ENCODE results near the gene BRPF3. TPM values are rescaled to one million over a fixed set of nuclear protein-coding genes. Genes with fewer than 3 reads are reported as not detected.

BRPF3 gene
- total RNA-seq, 1 experiment from 2014 or later: 30.4 TPM

DNA sequence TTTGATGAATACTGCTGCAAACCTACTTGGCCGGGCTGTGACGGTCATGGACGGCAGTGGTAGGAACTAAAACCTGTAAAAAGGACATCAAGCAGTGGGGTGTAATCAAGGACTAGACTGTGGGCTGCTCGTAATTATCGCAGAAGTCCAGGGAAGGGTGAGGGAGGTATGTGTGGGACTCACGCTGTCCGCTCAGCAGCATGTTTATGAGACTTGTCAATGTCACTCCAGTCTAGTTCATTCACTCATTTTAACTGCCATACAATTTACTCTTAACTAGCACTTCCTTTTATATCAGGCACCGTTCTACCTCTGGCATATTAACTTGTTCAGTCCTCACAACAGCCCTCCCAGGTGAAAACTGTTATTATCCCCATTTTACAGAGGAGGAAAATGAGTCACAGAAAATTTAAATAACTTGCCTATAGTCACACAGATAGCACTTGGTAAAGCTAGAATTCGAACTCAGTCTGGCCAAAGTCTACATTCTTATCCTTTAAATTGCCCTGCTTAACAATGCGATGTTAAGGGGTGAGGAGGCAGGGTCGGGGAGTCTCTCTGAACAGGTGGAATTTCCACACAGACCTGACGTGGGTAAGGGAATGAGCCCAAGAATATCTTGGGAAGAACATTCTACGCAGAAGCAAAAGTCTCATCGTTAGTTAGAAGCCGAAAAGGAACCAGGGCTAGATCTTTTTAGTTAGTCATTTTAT lies 77.4 kb downstream of the BRPF3 start:
- TF ChIP-seq NR3C1 (CRISPR knock-in tag; conservative IDR thresholded peaks at IDR 0.05; ENCODE audit: low read depth) (no peak), CBFB (CRISPR knock-in tag; IDR thresholded peaks at IDR 0.05; ENCODE audit: low read depth) (no peak), TP53 (CRISPR knock-in tag; IDR thresholded peaks at IDR 0.05) (no peak), ZNF512 (CRISPR knock-in tag; IDR thresholded peaks at IDR 0.05; ENCODE audit: borderline replicate concordance) (no peak), SMAD3 (CRISPR knock-in tag; IDR thresholded peaks at IDR 0.05; ENCODE audit: borderline replicate concordance) (no peak), PRRX2 (CRISPR knock-in tag; IDR thresholded peaks at IDR 0.05) (no peak)
- TF ChIP-seq, protein P1, sequence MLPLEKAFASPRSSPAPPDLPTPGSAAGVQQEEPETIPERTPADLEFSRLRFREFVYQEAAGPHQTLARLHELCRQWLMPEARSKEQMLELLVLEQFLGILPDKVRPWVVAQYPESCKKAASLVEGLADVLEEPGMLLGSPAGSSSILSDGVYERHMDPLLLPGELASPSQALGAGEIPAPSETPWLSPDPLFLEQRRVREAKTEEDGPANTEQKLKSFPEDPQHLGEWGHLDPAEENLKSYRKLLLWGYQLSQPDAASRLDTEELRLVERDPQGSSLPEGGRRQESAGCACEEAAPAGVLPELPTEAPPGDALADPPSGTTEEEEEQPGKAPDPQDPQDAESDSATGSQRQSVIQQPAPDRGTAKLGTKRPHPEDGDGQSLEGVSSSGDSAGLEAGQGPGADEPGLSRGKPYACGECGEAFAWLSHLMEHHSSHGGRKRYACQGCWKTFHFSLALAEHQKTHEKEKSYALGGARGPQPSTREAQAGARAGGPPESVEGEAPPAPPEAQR (CRISPR knock-in tag; IDR thresholded peaks at IDR 0.05): no peak
- TF ChIP-seq, protein P2, sequence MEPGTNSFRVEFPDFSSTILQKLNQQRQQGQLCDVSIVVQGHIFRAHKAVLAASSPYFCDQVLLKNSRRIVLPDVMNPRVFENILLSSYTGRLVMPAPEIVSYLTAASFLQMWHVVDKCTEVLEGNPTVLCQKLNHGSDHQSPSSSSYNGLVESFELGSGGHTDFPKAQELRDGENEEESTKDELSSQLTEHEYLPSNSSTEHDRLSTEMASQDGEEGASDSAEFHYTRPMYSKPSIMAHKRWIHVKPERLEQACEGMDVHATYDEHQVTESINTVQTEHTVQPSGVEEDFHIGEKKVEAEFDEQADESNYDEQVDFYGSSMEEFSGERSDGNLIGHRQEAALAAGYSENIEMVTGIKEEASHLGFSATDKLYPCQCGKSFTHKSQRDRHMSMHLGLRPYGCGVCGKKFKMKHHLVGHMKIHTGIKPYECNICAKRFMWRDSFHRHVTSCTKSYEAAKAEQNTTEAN (CRISPR knock-in tag; IDR thresholded peaks at IDR 0.05): no peak
- TF ChIP-seq, protein P3, sequence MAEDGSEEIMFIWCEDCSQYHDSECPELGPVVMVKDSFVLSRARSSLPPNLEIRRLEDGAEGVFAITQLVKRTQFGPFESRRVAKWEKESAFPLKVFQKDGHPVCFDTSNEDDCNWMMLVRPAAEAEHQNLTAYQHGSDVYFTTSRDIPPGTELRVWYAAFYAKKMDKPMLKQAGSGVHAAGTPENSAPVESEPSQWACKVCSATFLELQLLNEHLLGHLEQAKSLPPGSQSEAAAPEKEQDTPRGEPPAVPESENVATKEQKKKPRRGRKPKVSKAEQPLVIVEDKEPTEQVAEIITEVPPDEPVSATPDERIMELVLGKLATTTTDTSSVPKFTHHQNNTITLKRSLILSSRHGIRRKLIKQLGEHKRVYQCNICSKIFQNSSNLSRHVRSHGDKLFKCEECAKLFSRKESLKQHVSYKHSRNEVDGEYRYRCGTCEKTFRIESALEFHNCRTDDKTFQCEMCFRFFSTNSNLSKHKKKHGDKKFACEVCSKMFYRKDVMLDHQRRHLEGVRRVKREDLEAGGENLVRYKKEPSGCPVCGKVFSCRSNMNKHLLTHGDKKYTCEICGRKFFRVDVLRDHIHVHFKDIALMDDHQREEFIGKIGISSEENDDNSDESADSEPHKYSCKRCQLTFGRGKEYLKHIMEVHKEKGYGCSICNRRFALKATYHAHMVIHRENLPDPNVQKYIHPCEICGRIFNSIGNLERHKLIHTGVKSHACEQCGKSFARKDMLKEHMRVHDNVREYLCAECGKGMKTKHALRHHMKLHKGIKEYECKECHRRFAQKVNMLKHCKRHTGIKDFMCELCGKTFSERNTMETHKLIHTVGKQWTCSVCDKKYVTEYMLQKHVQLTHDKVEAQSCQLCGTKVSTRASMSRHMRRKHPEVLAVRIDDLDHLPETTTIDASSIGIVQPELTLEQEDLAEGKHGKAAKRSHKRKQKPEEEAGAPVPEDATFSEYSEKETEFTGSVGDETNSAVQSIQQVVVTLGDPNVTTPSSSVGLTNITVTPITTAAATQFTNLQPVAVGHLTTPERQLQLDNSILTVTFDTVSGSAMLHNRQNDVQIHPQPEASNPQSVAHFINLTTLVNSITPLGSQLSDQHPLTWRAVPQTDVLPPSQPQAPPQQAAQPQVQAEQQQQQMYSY (CRISPR knock-in tag; IDR thresholded peaks at IDR 0.05): no peak
- no peaks in the 10 kb centered on the region for H3K27me3 Mint-ChIP-seq (ENCODE audit: low read depth)
- H3K36me3 Mint-ChIP-seq: no peaks in the 10 kb centered on the region
- POLR2A ChIA-PET: no interaction called here
- no peak overlapping the region for H3K4me3 Mint-ChIP-seq
- no peak overlapping the region for H3K27ac Mint-ChIP-seq
- H3K9me3 Mint-ChIP-seq: no peaks in the 10 kb centered on the region
- no peaks in the 10 kb centered on the region for H3K4me1 Mint-ChIP-seq
- ATAC-seq (no peak), DNase-seq (ENCODE audit: low spot score) (no peak)
- CTCF ChIA-PET: no interaction called here

DNA sequence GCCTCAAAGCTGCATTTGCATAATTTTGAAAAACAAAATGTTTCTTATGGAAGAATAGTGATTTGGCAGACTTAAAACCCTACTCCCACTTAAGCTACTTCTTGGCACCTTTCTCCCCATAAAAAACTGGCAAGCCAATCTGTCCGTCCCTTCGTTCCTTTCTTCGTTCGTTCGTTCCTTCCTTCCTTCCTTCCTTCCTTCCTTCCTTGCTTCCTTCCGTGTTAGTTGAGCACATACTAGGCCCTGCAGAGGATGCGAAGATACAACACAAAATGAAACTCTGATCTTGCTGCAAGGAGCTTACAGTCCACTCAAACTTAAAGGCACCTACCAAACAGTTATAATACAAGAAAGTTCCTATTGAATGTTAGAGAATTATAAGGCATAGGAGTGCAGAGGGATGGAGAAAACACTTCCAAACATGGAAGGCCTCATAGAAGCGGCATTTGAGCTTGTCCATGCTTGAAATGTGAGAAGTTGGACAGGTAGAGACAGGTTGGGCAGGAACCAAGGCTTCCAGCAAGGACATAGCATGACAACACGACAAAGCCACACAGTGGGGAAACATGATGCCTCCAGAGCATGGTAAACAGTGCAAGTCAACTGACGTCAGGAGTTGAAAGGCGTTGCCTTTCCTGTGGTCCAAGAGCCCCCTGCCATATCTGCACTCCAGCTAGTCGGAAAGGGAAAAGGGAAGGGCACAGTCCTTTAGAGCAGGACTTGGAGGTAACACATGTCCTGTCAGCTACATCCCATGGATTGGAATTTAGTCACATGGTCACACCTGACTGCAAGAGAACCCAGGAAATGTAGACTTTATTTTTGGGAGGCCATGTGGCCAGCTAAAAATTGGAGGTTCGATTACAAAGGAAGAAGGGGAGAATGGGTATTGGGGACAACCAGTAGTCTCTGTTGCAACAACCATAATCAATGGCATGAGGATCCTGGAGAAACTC lies 80.3 kb downstream of the BRPF3 start:
- Mint-ChIP-seq H3K27me3 (ENCODE audit: low read depth) (no peaks in the 10 kb centered on the region), H3K27ac (no peak overlapping the region)
- POLR2A ChIA-PET: interaction anchor here (1.0 kb wide), 1 partner anchor 14 kb away, joined by 4 read pairs; no protein-coding TSS in a partner anchor
- TF ChIP-seq CREB1 (CRISPR knock-in tag; IDR thresholded peaks at IDR 0.05): no peak
- TF ChIP-seq, protein P4, sequence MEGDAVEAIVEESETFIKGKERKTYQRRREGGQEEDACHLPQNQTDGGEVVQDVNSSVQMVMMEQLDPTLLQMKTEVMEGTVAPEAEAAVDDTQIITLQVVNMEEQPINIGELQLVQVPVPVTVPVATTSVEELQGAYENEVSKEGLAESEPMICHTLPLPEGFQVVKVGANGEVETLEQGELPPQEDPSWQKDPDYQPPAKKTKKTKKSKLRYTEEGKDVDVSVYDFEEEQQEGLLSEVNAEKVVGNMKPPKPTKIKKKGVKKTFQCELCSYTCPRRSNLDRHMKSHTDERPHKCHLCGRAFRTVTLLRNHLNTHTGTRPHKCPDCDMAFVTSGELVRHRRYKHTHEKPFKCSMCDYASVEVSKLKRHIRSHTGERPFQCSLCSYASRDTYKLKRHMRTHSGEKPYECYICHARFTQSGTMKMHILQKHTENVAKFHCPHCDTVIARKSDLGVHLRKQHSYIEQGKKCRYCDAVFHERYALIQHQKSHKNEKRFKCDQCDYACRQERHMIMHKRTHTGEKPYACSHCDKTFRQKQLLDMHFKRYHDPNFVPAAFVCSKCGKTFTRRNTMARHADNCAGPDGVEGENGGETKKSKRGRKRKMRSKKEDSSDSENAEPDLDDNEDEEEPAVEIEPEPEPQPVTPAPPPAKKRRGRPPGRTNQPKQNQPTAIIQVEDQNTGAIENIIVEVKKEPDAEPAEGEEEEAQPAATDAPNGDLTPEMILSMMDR (IDR thresholded peaks at IDR 0.05): no peak
- TF ChIP-seq, protein P5, sequence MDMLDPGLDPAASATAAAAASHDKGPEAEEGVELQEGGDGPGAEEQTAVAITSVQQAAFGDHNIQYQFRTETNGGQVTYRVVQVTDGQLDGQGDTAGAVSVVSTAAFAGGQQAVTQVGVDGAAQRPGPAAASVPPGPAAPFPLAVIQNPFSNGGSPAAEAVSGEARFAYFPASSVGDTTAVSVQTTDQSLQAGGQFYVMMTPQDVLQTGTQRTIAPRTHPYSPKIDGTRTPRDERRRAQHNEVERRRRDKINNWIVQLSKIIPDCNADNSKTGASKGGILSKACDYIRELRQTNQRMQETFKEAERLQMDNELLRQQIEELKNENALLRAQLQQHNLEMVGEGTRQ (CRISPR knock-in tag; IDR thresholded peaks at IDR 0.05): no peak
- no peak for TF ChIP-seq NR3C1 (CRISPR knock-in tag; conservative IDR thresholded peaks at IDR 0.05; ENCODE audit: low read depth)
- TF ChIP-seq, protein P6, sequence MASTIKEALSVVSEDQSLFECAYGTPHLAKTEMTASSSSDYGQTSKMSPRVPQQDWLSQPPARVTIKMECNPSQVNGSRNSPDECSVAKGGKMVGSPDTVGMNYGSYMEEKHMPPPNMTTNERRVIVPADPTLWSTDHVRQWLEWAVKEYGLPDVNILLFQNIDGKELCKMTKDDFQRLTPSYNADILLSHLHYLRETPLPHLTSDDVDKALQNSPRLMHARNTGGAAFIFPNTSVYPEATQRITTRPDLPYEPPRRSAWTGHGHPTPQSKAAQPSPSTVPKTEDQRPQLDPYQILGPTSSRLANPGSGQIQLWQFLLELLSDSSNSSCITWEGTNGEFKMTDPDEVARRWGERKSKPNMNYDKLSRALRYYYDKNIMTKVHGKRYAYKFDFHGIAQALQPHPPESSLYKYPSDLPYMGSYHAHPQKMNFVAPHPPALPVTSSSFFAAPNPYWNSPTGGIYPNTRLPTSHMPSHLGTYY (CRISPR knock-in tag; IDR thresholded peaks at IDR 0.05): no peak
- TF ChIP-seq HMGA2 (CRISPR knock-in tag; IDR thresholded peaks at IDR 0.05): no peak
- TF ChIP-seq, protein P3 (CRISPR knock-in tag; IDR thresholded peaks at IDR 0.05): no peak
- no peak for TF ChIP-seq GABPB1 (CRISPR knock-in tag; IDR thresholded peaks at IDR 0.05)

More for the DNA sequence above, 80.3 kb downstream of the BRPF3 start:
- CTCF ChIA-PET: interaction anchor here (1.6 kb wide), 1 partner anchor 26 kb away, joined by 11 read pairs; no protein-coding TSS in a partner anchor
- DNase-seq (ENCODE audit: low spot score) (no peak), ATAC-seq (no peak)
- no peaks in the 10 kb centered on the region for H3K9me3 Mint-ChIP-seq
- H3K4me1 Mint-ChIP-seq: no peaks in the 10 kb centered on the region
- no peaks in the 10 kb centered on the region for H3K36me3 Mint-ChIP-seq
- no peak overlapping the region for H3K4me3 Mint-ChIP-seq

All from WTC11 (cell line).